Trophoblast cell (in vitro differentiated cells and primary cell): ENCODE measurements around the gene TECTA.

Experiments
- DNase-seq, 2 donors: peaks; one replicate each; pipeline ENCODE4 v3.0.0-alpha.2; 2016
- H2AFZ ChIP-seq: 2 replicates; pipeline ENCODE4 v1.6.1; 2013; ENCODE audit warnings: low read length, moderate library complexity, mild to moderate bottlenecking; ENCODE audit not compliant: insufficient read depth, poor library complexity
- H2AK5ac ChIP-seq: 2 replicates; pipeline ENCODE4 v1.6.1; 2013; ENCODE audit warnings: mild to moderate bottlenecking, low read length
- H2BK120ac ChIP-seq: 2 replicates; pipeline ENCODE4 v1.6.1; 2013; ENCODE audit warnings: low read length, mild to moderate bottlenecking, moderate library complexity; ENCODE audit not compliant: insufficient read depth, poor library complexity
- H2BK12ac ChIP-seq: 2 replicates; pipeline ENCODE4 v1.6.1; 2013; ENCODE audit warnings: mild to moderate bottlenecking, low read length, moderate library complexity
- H2BK5ac ChIP-seq: 2 replicates; pipeline ENCODE4 v1.6.1; 2013; ENCODE audit warnings: low read length, low read depth, moderate library complexity, mild to moderate bottlenecking; ENCODE audit not compliant: poor library complexity
- H3K14ac ChIP-seq: 2 replicates; pipeline ENCODE4 v1.6.1; 2013; ENCODE audit warnings: mild to moderate bottlenecking, low read length
- H3K18ac ChIP-seq: 2 replicates; pipeline ENCODE4 v1.6.1; 2013; ENCODE audit warnings: mild to moderate bottlenecking, low read length
- H3K23ac ChIP-seq: 2 replicates; pipeline ENCODE4 v1.6.1; 2013; ENCODE audit warnings: low read length
- H3K27ac ChIP-seq: 2 replicates; pipeline ENCODE4 v1.5.1; 2013; ENCODE audit warnings: low read depth, mild to moderate bottlenecking, inconsistent platforms, low read length, moderate library complexity
- H3K27me3 ChIP-seq: 2 replicates; pipeline ENCODE4 v1.6.1; 2013; ENCODE audit warnings: inconsistent platforms, mild to moderate bottlenecking, low read length, moderate library complexity; ENCODE audit not compliant: insufficient read depth
- H3K36me3 ChIP-seq, 2 experiments: 1 replicate in 1 of 2; 2 replicates in 1 of 2; pipeline ENCODE4 v1.6.1; 2013; ENCODE audit warnings: low read length in 2 of 2, mild to moderate bottlenecking in 2 of 2, moderate library complexity in 1 of 2; ENCODE audit not compliant: insufficient read depth in 2 of 2, control insufficient read depth in 1 of 2
- H3K4ac ChIP-seq: 2 replicates; pipeline ENCODE4 v1.6.1; 2013; ENCODE audit warnings: low read depth, mild to moderate bottlenecking, low read length, moderate library complexity
- H3K4me1 ChIP-seq, 2 experiments: 1 replicate in 1 of 2; 2 replicates in 1 of 2; pipeline ENCODE4 v1.6.1; 2013; ENCODE audit warnings: low read length in 2 of 2, mild to moderate bottlenecking in 2 of 2, moderate library complexity in 1 of 2; ENCODE audit not compliant: insufficient read depth in 2 of 2, control insufficient read depth in 1 of 2
- H3K4me2 ChIP-seq: 2 replicates; pipeline ENCODE4 v1.6.1; 2013; ENCODE audit warnings: inconsistent platforms, mild to moderate bottlenecking, low read length, moderate library complexity
- H3K4me3 ChIP-seq: 2 replicates; pipeline ENCODE4 v1.5.1; 2013; ENCODE audit warnings: mild to moderate bottlenecking, low read depth, low read length, inconsistent platforms
- H3K79me1 ChIP-seq: one replicate; pipeline ENCODE4 v1.6.1; 2013; ENCODE audit warnings: low read length
- H3K79me2 ChIP-seq: 2 replicates; pipeline ENCODE4 v1.6.1; 2013; ENCODE audit warnings: low read length, mild to moderate bottlenecking; ENCODE audit not compliant: control insufficient read depth, insufficient read depth, poor library complexity
- H3K9ac ChIP-seq: 2 replicates; pipeline ENCODE4 v1.6.1; 2013; ENCODE audit warnings: mild to moderate bottlenecking, low read length
- H3K9me3 ChIP-seq: 2 replicates; pipeline ENCODE4 v1.6.1; 2013; ENCODE audit warnings: low read depth, mild to moderate bottlenecking, control low read depth, inconsistent platforms, low read length; ENCODE audit not compliant: insufficient read depth
- H4K12ac ChIP-seq: 2 replicates; pipeline ENCODE4 v1.6.1; 2013; ENCODE audit warnings: low read depth, mild to moderate bottlenecking, low read length, moderate library complexity
- H4K8ac ChIP-seq: 2 replicates; pipeline ENCODE4 v1.6.1; 2013; ENCODE audit warnings: low read depth, mild to moderate bottlenecking, low read length, moderate library complexity
- H4K91ac ChIP-seq: one replicate; pipeline ENCODE4 v1.6.1; 2013; ENCODE audit warnings: low read depth, mild to moderate bottlenecking, low read length, moderate library complexity
- WGBS: extraction: QIAGEN DNeasy Blood & Tissue Kit; methylation state at CpG from one replicate; pipeline ENCODE4 v1.1.7; 2013; ENCODE audit warnings: missing lambda C conversion rate; ENCODE audit not compliant: insufficient read length, insufficient coverage; ENCODE audit errors: extremely low coverage; 5-methylcytosine and 5-hydroxymethylcytosine counted together

TECTA gene

GRCh38 chr11:121154486-121155314 is 53.7 kb downstream of the TECTA start:
- Histone ChIP-seq H2BK120ac (no peak overlapping the region), H3K4me1 (no peaks in the 10 kb centered on the region), H2BK5ac (no peak overlapping the region), H3K36me3 (no peaks in the 10 kb centered on the region), H2AK5ac (no peak overlapping the region), H2BK12ac (no peak overlapping the region), H3K18ac (no peak overlapping the region), H3K4me2 (no peak overlapping the region), H2AFZ (no peak overlapping the region), H3K4me3 (no peak overlapping the region), H4K91ac (no peak overlapping the region), H3K79me1 (no peaks in the 10 kb centered on the region), H3K14ac (no peak overlapping the region), H3K9ac (no peak overlapping the region), H3K79me2 (no peaks in the 10 kb centered on the region), H3K9me3 (peaks cover 7% of the 10 kb centered on the region), H3K27ac (no peak overlapping the region), H3K27me3 (no peaks in the 10 kb centered on the region), H4K12ac (no peak overlapping the region), H4K8ac (no peak overlapping the region), H3K23ac (no peak overlapping the region), H3K4ac (no peak overlapping the region)
- no CpG with 5 or more reads among the region's 13 CpGs for WGBS
- no peak for DNase-seq

GRCh38 chr11:121157756-121158155 is 56.7 kb downstream of the TECTA start:
- H2BK120ac ChIP-seq: no peak overlapping the region
- no peaks in the 10 kb centered on the region for H3K79me2 ChIP-seq
- H4K12ac ChIP-seq: no peak overlapping the region
- no peaks in the 10 kb centered on the region for H3K4me1 ChIP-seq
- H2BK12ac ChIP-seq: no peak overlapping the region
- no peak overlapping the region for H3K4me2 ChIP-seq
- H4K8ac ChIP-seq: no peak overlapping the region
- H3K4me3 ChIP-seq: no peak overlapping the region
- H3K9ac ChIP-seq: no peak overlapping the region
- WGBS: no CpG with 5 or more reads among the region's 36 CpGs
- no peak overlapping the region for H3K23ac ChIP-seq
- no peaks in the 10 kb centered on the region for H3K27me3 ChIP-seq
- no peak overlapping the region for H4K91ac ChIP-seq
- no peak overlapping the region for H2AK5ac ChIP-seq
- H3K18ac ChIP-seq: no peak overlapping the region
- no peak overlapping the region for H2BK5ac ChIP-seq
- no peak overlapping the region for H3K4ac ChIP-seq
- no peak for DNase-seq
- no peaks in the 10 kb centered on the region for H3K79me1 ChIP-seq
- no peak overlapping the region for H3K14ac ChIP-seq
- no peak overlapping the region for H2AFZ ChIP-seq
- H3K36me3 ChIP-seq: no peaks in the 10 kb centered on the region
- H3K27ac ChIP-seq: no peak overlapping the region
- H3K9me3 ChIP-seq: peaks cover 4% of the 10 kb centered on the region

- no peak overlapping the region for H2AK5ac ChIP-seq
- no peak for DNase-seq
- H3K4ac ChIP-seq: no peak overlapping the region
- H2BK120ac ChIP-seq: no peak overlapping the region
- H2AFZ ChIP-seq: no peak overlapping the region
- no peak overlapping the region for H4K12ac ChIP-seq
- H2BK5ac ChIP-seq: no peak overlapping the region
- H3K14ac ChIP-seq: no peak overlapping the region
- no peak overlapping the region for H3K18ac ChIP-seq
- no peak overlapping the region for H3K4me2 ChIP-seq
- H3K79me2 ChIP-seq: no peaks in the 10 kb centered on the region
- H2BK12ac ChIP-seq: no peak overlapping the region
- no CpG with 5 or more reads among the region's 3 CpGs for WGBS
- H3K36me3 ChIP-seq: no peaks in the 10 kb centered on the region
- H4K91ac ChIP-seq: no peak overlapping the region
- no peak overlapping the region for H3K4me3 ChIP-seq
- H4K8ac ChIP-seq: no peak overlapping the region
- H3K79me1 ChIP-seq: no peaks in the 10 kb centered on the region
- H3K27ac ChIP-seq: no peak overlapping the region
- H3K27me3 ChIP-seq: no peaks in the 10 kb centered on the region
- H3K4me1 ChIP-seq: no peaks in the 10 kb centered on the region
- H3K23ac ChIP-seq: no peak overlapping the region
- no peak overlapping the region for H3K9ac ChIP-seq
- peaks cover 4% of the 10 kb centered on the region for H3K9me3 ChIP-seq
Measured at GRCh38 chr11:121159741-121160140, 58.7 kb downstream of the TECTA start.

- H4K8ac ChIP-seq: no peak overlapping the region
- WGBS: no CpG with 5 or more reads among the region's 5 CpGs
Measured at GRCh38 chr11:121161349-121161917, 60.4 kb downstream of the TECTA start.

More at GRCh38 chr11:121161349-121161917, 60.4 kb downstream of the TECTA start:
- Histone ChIP-seq H3K4me3 (no peak overlapping the region), H3K4ac (no peak overlapping the region), H2AK5ac (no peak overlapping the region), H3K23ac (no peak overlapping the region), H3K27me3 (no peaks in the 10 kb centered on the region), H3K79me1 (no peaks in the 10 kb centered on the region), H2BK5ac (no peak overlapping the region), H3K9me3 (peaks cover 4% of the 10 kb centered on the region), H3K14ac (no peak overlapping the region), H4K91ac (no peak overlapping the region), H2AFZ (no peak overlapping the region), H4K12ac (no peak overlapping the region), H3K18ac (no peak overlapping the region), H3K79me2 (no peaks in the 10 kb centered on the region), H3K36me3 (no peaks in the 10 kb centered on the region), H3K4me2 (no peak overlapping the region), H2BK12ac (no peak overlapping the region), H3K9ac (no peak overlapping the region), H3K4me1 (no peaks in the 10 kb centered on the region), H2BK120ac (no peak overlapping the region), H3K27ac (no peak overlapping the region)
- DNase-seq: no peak
